Esophagus squamous epithelium (tissue), 4 donors: ENCODE data around the gene STAT3.

ENCODE experiments used
- POLR2A ChIP-seq, 4 donors: fragments of 450-650 bp; IDR thresholded peaks; one replicate each; pipeline ENCODE4 v1.6.1; 2017; ENCODE audit warnings: antibody characterized with exemption in 4 of 4, mild to moderate bottlenecking in 4 of 4, moderate library complexity in 3 of 4
- TF ChIP-seq, protein P1 (sequence below), 6 experiments: fragments of 450-650 bp in 4 of 6; fragments of 200-600 bp in 2 of 6; sonication (generic) in 2 of 6; IDR thresholded peaks; one replicate each; pipeline ENCODE4 v1.5.1; 2016 to 2019; ENCODE audit warnings: antibody characterized with exemption in 6 of 6, mild to moderate bottlenecking in 4 of 6, moderate library complexity in 4 of 6

DNA sequence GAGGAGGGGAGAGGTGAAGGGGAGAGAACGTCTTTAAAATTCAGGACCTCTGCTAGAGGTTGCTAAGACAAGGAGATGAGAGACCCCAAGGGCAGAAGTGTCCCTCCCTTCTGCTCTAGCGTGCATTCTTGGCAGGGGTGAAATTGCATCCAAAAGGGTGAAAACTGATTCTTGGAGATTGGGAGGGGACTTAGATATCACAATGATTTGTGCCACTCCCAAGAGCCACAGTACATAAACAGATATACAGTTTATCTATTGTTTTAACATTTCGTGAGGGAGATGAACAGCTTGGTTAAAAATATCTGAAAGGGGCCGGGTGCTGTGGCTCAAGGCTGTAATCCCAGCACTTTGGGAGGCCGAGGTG is 22.1 kb upstream of the STAT3 start:
- TF ChIP-seq, protein P1, sequence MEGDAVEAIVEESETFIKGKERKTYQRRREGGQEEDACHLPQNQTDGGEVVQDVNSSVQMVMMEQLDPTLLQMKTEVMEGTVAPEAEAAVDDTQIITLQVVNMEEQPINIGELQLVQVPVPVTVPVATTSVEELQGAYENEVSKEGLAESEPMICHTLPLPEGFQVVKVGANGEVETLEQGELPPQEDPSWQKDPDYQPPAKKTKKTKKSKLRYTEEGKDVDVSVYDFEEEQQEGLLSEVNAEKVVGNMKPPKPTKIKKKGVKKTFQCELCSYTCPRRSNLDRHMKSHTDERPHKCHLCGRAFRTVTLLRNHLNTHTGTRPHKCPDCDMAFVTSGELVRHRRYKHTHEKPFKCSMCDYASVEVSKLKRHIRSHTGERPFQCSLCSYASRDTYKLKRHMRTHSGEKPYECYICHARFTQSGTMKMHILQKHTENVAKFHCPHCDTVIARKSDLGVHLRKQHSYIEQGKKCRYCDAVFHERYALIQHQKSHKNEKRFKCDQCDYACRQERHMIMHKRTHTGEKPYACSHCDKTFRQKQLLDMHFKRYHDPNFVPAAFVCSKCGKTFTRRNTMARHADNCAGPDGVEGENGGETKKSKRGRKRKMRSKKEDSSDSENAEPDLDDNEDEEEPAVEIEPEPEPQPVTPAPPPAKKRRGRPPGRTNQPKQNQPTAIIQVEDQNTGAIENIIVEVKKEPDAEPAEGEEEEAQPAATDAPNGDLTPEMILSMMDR (IDR thresholded peaks at IDR 0.05) = no peak
- no peak for TF ChIP-seq POLR2A (IDR thresholded peaks at IDR 0.05)
